Epithelial cell of proximal tubule (primary cell): ENCODE data around the gene CASTOR1. TPM values are rescaled to one million over a fixed set of nuclear protein-coding genes. Genes with fewer than 3 reads are reported as not detected.
A peak's percentile ranks its signal among the peaks of the same experiment; 100 is the strongest.

Experiments used
- DNase-seq: peaks from one replicate; pipeline ENCODE4 v3.0.0-alpha.2; 2011; ENCODE audit warnings: low read depth
- H3K4me3 ChIP-seq: 2 replicates; pipeline ENCODE4 v1.5.1; 2011; ENCODE audit warnings: low read depth, mild to moderate bottlenecking, low read length
- total RNA-seq: library from RNA; depleted of rRNA; stranded (reverse); fragments of >200 nt; gene quantifications from 2 replicates; pipeline ENCODE4 v1.2.3, GENCODE V29; 2015
- TF ChIP-seq, protein P1 (sequence below): conservative IDR thresholded peaks from 2 replicates; pipeline ENCODE4 v1.5.1; 2012; ENCODE audit warnings: low read depth, mild to moderate bottlenecking, low read length

Gene CASTOR1
- total RNA-seq, 1 donor from 2014 or later: 14.3 TPM

GRCh38 chr22:30265131-30265720 is 24.1 kb downstream of the CASTOR1 start:
- no peak overlapping the region for H3K4me3 ChIP-seq
- no peak for DNase-seq
- TF ChIP-seq, protein P1, sequence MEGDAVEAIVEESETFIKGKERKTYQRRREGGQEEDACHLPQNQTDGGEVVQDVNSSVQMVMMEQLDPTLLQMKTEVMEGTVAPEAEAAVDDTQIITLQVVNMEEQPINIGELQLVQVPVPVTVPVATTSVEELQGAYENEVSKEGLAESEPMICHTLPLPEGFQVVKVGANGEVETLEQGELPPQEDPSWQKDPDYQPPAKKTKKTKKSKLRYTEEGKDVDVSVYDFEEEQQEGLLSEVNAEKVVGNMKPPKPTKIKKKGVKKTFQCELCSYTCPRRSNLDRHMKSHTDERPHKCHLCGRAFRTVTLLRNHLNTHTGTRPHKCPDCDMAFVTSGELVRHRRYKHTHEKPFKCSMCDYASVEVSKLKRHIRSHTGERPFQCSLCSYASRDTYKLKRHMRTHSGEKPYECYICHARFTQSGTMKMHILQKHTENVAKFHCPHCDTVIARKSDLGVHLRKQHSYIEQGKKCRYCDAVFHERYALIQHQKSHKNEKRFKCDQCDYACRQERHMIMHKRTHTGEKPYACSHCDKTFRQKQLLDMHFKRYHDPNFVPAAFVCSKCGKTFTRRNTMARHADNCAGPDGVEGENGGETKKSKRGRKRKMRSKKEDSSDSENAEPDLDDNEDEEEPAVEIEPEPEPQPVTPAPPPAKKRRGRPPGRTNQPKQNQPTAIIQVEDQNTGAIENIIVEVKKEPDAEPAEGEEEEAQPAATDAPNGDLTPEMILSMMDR: no peak

DNA sequence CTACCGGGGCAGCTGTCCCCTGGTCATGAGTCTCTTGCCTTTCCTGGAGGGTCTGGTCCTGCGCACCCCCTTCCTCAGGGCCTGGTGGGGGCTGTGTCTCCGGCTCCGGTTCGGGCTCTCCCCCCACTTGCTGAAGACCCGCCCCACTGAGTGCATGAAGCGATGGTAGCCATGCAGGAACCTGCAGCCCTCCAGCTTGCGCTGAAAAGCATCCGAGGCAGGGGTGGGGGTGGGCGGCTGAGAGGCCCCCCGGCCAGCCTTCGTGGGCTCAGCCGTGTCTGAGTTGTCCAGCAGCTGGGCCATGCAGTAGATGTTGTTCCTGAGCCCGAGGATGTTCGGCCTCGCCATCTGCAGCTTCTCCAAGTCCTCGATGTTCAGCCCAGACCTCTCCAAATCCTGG is 25.4 kb downstream of the CASTOR1 start:
- TF ChIP-seq, protein P1: no peak
- DNase-seq: no peak

DNA sequence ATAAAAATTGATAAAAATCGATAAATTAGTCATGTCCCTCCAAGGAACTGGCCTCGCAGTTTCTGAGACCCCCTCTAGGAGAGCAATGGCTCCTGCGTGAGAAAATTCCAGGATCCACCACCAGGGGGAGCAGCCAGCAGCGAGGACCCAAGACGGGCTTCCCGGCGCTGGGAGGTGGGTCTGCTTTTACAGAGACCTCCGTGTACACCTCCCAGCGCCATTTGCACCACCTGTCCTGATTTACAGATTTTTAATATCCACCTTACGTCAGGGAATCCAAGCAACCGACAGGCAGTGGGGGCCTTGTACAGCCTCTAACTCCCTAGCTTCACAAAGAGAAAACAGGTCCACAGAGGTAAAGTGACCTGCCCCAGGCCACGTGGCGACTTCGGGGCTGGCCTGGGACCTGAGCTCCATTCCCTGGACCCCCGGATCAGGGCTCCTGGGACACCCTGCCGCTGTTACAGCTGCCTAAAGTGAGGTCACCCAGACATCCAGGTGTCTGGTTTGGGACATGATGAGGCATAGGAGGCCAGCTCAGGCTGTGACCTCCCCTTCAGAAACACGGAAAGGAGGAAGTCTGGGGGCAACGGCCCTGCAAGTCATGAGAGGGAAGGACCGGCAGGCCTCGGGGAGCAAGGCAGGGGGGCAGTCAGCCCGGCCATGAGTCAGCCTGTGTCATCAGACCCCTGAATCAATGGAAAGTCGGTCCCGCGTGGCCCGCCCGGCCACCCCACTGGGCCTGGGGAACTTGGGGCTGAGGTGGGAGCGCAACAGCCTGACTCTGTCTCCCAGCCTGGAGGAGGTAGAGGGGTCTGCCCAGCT is 26.2 kb downstream of the CASTOR1 start:
- H3K4me3 ChIP-seq: peak overlapping the region; percentile 38
- no peak for DNase-seq
- TF ChIP-seq, protein P1: peak; percentile 90

More for the DNA sequence above, 25.4 kb downstream of the CASTOR1 start:
- H3K4me3 ChIP-seq: no peak overlapping the region

DNA sequence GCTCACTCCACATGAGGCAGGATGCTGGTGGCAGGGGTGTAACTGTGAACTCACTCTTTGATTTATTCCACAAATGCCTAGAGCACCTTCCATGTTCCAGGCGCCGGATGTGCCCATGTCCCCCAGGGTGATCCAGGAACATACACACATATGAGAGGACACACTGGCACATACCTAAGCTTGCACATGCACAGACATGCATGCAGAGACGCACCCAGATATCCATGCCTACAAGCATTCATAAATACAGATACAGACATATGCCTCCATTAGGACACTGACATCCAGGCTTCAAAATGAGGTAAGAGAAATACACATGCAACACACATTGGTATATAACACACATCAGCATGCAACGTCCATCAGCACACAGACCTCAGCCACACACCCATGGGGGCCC is 27.2 kb downstream of the CASTOR1 start:
- no peak overlapping the region for H3K4me3 ChIP-seq
- TF ChIP-seq, protein P1: no peak
- DNase-seq: no peak

GRCh38 chr22:30261134-30261533 is 28.2 kb downstream of the CASTOR1 start:
- no peak for DNase-seq
- TF ChIP-seq, protein P1: no peak
- H3K4me3 ChIP-seq: no peak overlapping the region

GRCh38 chr22:30260682-30261081 is 28.6 kb downstream of the CASTOR1 start:
- TF ChIP-seq, protein P1: no peak
- no peak for DNase-seq

More at GRCh38 chr22:30260682-30261081, 28.6 kb downstream of the CASTOR1 start:
- H3K4me3 ChIP-seq: no peak overlapping the region
